SJSA1 (cell line): ENCODE measurements around the gene OR2K2. TPM values are rescaled to one million over a fixed set of nuclear protein-coding genes. Genes with fewer than 3 reads are reported as not detected.
"Not testable (repeated sequence)": the region's sequence is repeated elsewhere in the genome, so short reads cannot be mapped to it uniquely, and the experiment has no call there.

Source experiments
- DNase-seq, 2 experiments: peaks; one replicate each; pipeline ENCODE4 v3.0.0-alpha.2; 2015 to 2020; ENCODE audit warnings: low spot score in 2 of 2, low read depth in 1 of 2
- H3K27ac ChIP-seq: fragments of 250-450 bp; sonication (Bioruptor Pico); 2 replicates; pipeline ENCODE4 v1.5.1; 2020; ENCODE audit warnings: mild to moderate bottlenecking, moderate library complexity
- H3K27me3 ChIP-seq: fragments of 250-450 bp; sonication (Bioruptor Pico); replicated peaks from 2 replicates; pipeline ENCODE4 v1.5.1; 2020; ENCODE audit warnings: mild to moderate bottlenecking, moderate library complexity
- H3K36me3 ChIP-seq: fragments of 250-450 bp; sonication (Bioruptor Pico); 2 replicates; pipeline ENCODE4 v1.5.1; 2020; ENCODE audit warnings: mild to moderate bottlenecking
- H3K4me1 ChIP-seq: fragments of 250-450 bp; sonication (Bioruptor Pico); replicated peaks from 2 replicates; pipeline ENCODE4 v1.6.1; 2021; ENCODE audit warnings: mild to moderate bottlenecking
- H3K4me3 ChIP-seq: fragments of 250-450 bp; sonication (Bioruptor Pico); 2 replicates; pipeline ENCODE4 v1.5.1; 2020; ENCODE audit warnings: mild to moderate bottlenecking
- H3K9me3 ChIP-seq: fragments of 250-450 bp; sonication (Bioruptor Pico); replicated peaks from 2 replicates; pipeline ENCODE4 v1.5.1; 2020; ENCODE audit warnings: mild to moderate bottlenecking
- total RNA-seq: library from RNA; depleted of rRNA; stranded (reverse); fragments of >200 nt; shearing (Covaris generic); gene quantifications from 2 replicates; pipeline ENCODE4 v1.2.3, GENCODE V29; 2014; rRNA removed

OR2K2 gene
- total RNA-seq, 1 experiment from 2014 or later: not detected

DNA sequence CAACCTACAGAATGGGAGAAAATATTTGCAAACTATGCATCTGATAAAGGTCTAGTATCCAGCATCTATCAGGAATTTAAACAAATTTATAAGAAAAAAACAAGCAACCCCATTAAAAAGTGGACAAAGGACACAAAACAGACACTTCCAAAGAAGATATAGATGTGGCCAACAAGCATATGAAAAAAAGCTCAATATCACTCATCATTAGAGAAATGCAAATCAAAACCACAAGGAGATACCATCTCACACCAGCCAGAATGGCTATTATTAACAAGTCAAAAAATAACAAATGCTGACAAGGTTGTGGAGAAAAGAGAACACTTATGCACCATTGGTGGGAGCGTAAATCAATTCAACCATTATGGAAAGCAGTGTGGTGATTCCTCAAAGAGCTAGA is 49.2 kb downstream of the OR2K2 start:
- H3K36me3 ChIP-seq, DNase-seq, H3K27ac ChIP-seq, H3K4me3 ChIP-seq, H3K27me3 ChIP-seq, H3K9me3 ChIP-seq, H3K4me1 ChIP-seq: not testable (repeated sequence)

Other genes starting within 250 kb of the OR2K2 start
- gene ECPAS, start 154.2 kb upstream of the OR2K2 start, total RNA-seq: 31.4 and 35.7 TPM in 2 replicates
- 1.2 and 1.3 TPM in 2 replicates for gene ZNF483, start 195.0 kb upstream of the OR2K2 start, total RNA-seq